ENCODE measurements around the gene MVB12B.
A peak's percentile ranks its signal among the peaks of the same experiment; 100 is the strongest.

MVB12B gene

DNA sequence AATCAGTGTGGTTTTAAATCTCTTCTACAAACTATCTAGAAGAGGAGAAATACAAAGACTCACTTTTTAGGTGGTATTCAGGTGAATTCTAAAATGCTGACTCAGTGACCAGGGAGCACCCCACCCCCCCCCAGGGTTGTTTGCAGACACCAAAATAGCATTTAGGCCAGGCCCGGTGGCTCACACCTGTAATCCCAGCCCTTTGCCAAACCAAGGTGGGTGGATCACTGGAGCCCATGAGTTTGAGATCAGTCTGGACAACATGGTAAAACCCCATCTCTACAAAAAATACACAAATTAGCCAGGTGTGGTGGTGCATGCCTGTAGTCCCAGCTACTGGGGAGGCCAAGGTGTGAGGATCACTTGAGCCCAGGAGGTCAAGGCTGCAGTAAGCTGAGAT, 168.1 kb downstream of the MVB12B start:
- DNase-seq (ENCODE audit: low read depth), result no peak

- no peak for DNase-seq (ENCODE audit: low read depth)
These were observed 169.0 kb downstream of the MVB12B start for GRCh38 chr9:126495411-126496180.

DNA sequence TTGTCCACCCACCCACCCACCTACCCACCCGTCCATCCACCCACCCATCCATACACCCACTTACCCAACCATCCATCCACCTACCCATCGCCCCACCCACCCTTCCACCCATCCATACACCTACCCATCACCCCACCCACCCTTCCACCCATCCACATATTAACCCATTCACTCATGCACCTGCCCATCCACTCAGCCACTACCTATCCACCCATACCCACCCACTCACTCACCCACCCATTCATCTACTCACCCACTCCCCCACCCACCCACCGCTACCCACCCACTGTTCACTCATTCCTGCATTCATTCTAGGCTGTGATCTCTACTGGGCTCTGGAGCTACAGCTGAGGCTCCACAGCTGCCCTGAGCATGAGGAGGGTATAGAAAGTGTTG, 169.6 kb downstream of the MVB12B start:
- no peak for DNase-seq (ENCODE audit: low read depth)

DNA sequence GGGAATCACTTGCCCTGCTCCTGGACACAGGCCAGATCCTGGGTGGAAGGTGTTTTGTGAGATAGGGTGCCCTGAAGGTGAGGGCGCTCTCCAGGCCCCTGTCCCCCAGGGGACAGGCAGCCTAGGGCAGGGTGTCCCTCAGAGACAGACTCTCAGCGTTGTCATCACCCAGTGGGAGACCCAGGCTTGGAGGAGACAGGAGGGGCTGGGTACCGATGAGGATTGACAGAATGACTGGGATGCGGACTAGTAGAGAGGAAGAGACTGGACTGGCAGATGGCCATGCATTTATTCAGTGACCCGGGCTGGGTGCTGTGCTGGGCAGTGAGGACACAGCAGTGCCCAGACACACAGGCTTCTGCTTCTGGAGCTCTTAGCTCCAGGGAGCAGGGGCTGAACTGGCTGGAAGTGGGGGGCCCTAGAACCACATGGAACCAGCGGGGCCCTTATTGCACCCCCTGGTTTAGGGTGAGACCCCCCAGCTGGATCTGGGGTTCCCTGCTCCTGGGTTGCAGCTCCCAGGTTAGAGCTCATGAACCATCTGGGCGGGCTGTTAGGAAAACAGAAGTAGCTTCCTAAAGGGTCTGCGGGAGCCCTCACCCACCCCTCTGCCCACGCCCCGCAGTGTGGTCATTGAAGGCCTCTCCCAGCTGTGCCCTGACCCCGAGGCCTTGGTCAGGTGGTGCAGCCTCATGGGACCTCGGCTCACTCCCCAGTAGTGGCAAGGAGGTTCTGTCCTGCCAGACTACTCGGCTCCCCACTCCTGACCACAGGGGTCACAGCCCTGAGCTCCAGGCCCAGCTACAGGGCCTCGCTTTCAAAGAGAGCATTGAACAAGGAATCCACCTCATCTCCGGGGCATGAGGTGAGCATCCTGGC, 170.4 kb downstream of the MVB12B start:
- DNase-seq (ENCODE audit: low read depth), result no peak

GRCh38 chr9:126497660-126498275, 171.1 kb downstream of the MVB12B start:
- DNase-seq (ENCODE audit: low read depth), result no peak

DNA sequence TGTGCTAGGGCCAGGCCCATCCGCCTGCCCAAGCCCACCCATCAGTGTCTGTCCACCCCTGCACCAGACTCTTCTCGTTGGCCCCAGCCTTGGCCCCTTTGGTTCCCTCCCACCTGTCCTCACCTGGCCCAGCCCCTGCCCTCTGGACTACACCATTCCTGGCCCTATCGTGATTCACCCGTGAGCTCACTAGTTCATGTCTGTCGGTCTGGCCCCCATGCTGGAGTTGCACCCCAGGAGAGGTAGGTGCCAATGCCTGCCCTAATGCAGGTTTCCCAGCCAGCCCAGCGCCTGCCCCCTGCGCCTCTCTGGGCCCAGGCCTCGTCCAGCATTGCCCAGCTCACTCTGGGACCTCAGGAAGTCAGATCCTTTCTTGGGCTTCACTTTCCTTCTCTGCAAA, 171.7 kb downstream of the MVB12B start:
- DNase-seq (ENCODE audit: low read depth), result no peak

- peak; percentile 32 for DNase-seq (ENCODE audit: low read depth)
These were observed 172.6 kb downstream of the MVB12B start for GRCh38 chr9:126499005-126499910.

GRCh38 chr9:126499911-126500599, 173.4 kb downstream of the MVB12B start:
- DNase-seq (ENCODE audit: low read depth), result no peak

GRCh38 chr9:126500600-126501382, 174.2 kb downstream of the MVB12B start:
- peak; percentile 42 for DNase-seq (ENCODE audit: low read depth)

DNA sequence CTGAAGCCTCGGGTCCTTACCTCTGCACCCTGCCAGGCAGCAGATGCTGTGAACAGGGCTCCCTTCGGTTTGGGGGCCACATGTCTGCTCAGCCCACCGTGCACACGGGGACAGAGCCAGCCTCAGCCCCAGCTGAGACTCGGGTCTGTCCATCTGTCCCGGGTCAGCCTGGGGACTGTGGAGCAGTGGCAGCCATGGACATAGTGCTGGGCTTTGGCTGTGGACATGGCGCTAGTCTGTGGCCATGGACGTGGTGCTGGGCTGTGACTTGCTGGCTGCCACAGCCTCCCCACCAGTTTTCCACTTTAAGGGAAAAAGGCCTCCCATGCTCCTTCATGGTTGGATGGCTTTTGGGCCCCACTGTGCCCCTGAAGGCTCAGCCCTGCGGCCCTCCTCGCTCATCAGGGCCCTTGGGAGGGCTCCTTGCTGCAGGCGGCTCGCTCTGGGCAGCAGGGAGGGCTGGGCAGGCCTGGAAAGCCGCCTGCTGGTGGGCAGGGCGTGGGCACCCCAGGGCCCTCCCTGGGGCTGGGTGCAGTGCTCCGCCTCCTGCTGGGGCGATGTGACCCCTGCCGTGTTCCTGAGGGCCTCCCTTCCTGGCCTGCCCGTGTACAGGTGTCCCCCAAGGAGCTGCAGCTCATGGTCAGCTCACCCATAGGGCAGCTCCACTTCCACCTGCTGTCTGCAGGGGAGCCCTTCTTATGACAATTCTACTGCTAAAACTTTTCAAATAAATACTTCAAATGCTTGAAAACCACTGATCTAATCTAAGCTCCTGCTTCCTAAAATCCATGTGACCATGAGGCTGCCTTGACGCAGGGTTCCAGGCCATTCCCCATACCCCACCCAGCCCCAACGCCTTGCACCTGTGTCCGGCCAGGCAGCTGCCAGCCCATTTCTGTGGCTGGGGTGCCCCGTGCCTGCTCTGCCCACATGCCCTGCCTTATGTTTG, 175.0 kb downstream of the MVB12B start:
- DNase-seq (ENCODE audit: low read depth), result no peak

DNA sequence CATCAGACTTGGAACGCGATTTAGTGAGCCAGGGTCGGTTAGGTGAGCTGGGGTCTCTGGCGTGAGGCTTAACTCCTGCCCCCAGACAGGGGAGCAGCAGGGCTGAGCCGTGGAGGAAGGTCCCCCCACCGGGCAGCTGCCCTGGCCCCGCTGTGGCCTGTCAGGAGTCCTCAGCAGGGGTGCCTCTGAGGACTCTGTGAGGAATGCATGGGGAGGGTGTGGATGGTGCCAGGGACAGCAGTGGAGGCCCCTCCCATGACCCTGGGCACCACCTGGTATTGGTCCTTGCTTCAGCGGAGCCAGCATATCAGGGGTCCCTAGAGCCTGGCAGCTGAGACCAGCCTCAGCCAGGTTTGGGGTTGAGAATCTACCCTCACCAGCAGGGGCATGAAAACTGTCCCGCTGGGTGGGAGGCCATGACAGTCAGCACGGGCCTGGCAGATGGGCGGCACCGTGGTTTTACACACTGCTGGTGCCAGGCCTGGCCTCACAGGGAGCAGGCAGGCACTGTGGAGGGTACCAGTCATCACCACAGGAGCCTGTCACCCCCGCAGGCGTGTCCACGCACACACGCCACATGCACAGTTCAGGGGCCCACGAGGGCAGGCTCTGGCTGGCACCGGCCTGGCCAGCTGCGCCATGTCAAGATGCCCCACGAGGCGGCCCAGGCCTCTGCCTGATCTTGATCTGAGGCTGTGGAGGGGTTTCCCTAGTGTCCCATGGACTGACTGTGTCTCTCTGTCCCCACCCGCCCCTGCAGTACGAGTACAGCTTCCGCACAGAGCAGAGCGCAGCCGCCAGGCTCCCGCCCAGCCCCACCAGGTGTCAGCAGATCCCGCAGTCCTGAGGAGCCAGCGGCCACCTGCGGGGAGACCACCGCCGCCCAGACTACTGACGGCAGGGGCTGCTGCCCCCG, 176.0 kb downstream of the MVB12B start:
- no peak for DNase-seq (ENCODE audit: low read depth)

DNA sequence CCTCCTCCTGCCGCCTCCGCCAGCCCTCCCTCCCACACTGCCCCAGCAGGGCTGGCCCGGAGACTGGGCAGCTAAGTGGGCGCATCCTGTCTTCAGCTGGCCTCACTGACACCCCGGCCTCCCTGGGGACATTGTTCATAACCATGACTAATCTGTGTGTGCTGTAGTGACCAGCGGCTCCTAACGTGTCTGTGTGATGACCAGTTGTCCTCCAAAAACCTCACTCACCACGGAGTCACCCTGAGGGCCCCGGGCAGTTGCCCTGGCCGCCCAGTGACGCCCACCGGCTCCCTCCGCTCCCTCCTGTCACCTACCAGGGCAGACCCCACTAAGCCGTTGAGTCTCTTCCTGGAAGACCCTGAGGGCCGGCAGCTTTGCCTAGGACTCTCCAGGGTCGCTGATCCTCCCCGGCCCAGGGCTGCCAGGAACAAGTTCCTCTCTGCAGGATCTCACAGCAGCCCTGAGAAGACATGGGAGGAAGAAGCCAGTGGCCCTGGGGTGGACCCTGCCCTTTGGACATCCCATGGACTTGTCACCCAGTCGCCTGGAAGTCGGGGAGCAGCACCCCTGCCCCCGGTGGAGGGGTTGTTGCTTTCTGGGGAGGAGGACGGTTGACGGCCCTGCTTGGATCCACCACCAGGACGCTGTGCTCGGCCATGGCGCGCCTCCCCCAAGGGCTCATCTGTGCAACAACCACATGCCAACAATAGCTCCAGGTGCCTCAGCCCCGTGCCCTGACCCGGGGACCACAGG, 176.9 kb downstream of the MVB12B start:
- DNase-seq (ENCODE audit: low read depth), result no peak

DNA sequence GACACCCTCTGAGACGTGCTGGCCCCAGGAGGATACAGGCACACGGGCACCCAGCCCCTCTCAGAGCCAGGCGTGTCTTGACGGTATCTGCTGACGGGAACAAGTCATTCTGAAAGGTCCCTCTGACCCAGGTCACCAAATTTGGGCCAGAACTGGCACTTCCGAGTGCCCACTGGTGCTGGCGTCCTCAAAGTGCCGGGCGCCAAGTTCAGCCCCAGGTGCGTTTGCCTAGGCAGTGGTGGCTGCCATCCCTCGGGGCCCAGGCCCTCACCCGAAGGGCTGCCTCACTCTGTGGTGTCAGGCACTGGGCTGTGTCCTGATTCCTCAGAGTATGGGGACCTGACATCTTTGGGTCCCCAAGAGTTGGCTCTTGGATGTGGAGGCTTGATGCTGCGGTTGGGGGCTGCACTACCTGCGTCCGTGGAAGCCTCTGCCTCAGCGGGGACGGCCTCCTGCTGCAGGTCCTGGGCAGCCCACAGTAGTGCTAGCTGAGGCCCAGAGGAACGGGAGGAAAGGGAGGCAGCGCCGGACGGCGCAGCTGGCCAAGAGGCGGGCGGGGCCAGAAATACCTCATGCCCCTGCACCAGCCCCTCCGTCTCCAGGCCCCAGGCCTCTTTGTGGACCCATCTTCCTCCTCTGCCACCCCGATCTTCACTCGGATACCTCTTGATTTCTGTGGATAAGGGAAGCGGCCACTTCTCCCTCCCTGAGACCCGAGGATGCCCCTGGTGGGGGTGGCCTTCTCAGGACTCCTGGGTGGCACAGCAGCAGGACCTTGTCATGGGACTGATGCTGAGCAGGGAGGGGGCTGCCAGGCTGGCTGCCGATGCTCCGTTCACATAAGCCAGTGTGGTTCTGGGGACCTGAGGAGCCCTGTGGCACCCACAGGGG, 177.7 kb downstream of the MVB12B start:
- DNase-seq (ENCODE audit: low read depth), result no peak

DNA sequence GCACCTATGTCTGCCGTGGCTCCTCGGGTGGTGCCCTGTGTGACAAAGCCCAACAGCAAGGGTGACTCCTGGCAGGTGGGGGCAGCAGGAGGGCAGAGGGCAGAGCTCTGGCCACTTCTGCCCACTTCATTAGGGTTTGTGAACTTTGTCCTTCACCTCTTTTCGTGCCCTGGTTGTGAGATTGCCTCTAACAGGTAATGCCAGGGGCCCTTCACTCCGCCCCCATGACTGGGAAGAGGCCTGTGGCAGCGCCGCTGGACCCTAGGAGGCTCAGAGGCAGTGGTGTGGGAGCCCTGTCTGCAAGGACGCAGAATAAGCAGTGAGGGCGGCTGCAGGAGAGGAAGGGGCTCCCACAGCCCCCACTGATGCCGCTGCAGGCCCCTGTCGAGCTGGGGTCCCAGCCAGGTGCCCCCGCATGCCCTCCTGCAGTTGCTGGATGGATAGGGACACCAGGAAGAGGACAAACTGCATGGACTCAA, 178.4 kb downstream of the MVB12B start:
- DNase-seq (ENCODE audit: low read depth), result no peak

DNA sequence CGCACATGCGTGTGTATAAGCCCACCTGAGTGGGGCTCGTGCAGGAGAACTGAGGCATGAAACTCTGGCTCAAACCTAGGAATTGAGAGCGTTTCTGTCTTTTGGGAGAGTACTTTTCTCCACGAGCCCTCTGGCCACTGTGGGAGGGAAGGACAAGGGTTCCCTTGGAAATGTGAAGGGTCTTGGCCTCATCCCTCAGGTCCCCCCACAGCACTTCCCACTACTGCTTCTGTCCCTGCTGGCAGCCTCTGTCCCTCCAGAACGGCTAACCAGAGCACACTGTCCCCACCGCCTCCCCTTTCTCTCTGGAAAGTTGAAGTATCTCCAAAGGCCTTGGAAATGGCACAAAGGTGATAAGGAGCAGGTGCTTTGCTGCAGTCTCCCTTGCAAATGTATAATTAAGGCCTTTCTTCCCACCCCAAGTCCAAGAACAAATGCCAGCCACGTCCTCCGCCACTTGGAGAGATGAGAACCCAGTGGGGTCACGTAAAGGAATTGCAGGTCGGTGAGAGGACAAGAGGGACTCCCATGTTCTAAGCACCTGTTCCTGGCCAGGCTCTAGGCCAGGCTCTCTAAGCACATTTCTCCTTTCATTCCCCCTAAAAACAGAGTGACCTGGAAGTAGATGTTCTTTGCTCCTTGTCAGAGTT, 179.2 kb downstream of the MVB12B start:
- DNase-seq (ENCODE audit: low read depth), result no peak
